ENCODE results near the gene LACRT.

The LACRT gene

GRCh38 chr12:54616933-54617680, 17.6 kb downstream of the LACRT start:
- H3K4me1 ChIP-seq (ENCODE audit: insufficient read depth, low read length): no peaks in the 10 kb centered on the region
- DNase-seq (no peak), ATAC-seq (ENCODE audit: insufficient read depth, low read depth) (no peak)
- no peak overlapping the region for H3K27ac ChIP-seq (ENCODE audit: low read length)
- TF ChIP-seq, protein P1, sequence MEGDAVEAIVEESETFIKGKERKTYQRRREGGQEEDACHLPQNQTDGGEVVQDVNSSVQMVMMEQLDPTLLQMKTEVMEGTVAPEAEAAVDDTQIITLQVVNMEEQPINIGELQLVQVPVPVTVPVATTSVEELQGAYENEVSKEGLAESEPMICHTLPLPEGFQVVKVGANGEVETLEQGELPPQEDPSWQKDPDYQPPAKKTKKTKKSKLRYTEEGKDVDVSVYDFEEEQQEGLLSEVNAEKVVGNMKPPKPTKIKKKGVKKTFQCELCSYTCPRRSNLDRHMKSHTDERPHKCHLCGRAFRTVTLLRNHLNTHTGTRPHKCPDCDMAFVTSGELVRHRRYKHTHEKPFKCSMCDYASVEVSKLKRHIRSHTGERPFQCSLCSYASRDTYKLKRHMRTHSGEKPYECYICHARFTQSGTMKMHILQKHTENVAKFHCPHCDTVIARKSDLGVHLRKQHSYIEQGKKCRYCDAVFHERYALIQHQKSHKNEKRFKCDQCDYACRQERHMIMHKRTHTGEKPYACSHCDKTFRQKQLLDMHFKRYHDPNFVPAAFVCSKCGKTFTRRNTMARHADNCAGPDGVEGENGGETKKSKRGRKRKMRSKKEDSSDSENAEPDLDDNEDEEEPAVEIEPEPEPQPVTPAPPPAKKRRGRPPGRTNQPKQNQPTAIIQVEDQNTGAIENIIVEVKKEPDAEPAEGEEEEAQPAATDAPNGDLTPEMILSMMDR (IDR thresholded peaks at IDR 0.05; ENCODE audit: borderline replicate concordance, extremely low read depth, low read length, poor library complexity, severe bottlenecking): no peak
- TF ChIP-seq EZH2 (IDR thresholded peaks at IDR 0.05; ENCODE audit: borderline replicate concordance, low read depth, low read length, severe bottlenecking): no peak
- no peak overlapping the region for H3K9ac ChIP-seq (ENCODE audit: low read depth, low read length)
- H2AFZ ChIP-seq (ENCODE audit: low read depth, low read length): no peak overlapping the region
- no peak overlapping the region for H3K4me2 ChIP-seq (ENCODE audit: insufficient read depth, low read length)
- no peak overlapping the region for H3K4me3 ChIP-seq (ENCODE audit: low read depth in 1 of 2, low read length in 2 of 2)
- no peaks in the 10 kb centered on the region for H4K20me1 ChIP-seq (ENCODE audit: insufficient read depth, low read length)
- no peaks in the 10 kb centered on the region for H3K36me3 ChIP-seq (ENCODE audit: insufficient read depth, low read length)
- no peaks in the 10 kb centered on the region for H3K79me2 ChIP-seq (ENCODE audit: insufficient read depth, low read length)
- H3K27me3 ChIP-seq (ENCODE audit: insufficient read depth, low read length, poor library complexity): peaks cover 24% of the 10 kb centered on the region
- H3K9me3 ChIP-seq (ENCODE audit: insufficient read depth, low read length, severe bottlenecking): no peaks in the 10 kb centered on the region

DNA sequence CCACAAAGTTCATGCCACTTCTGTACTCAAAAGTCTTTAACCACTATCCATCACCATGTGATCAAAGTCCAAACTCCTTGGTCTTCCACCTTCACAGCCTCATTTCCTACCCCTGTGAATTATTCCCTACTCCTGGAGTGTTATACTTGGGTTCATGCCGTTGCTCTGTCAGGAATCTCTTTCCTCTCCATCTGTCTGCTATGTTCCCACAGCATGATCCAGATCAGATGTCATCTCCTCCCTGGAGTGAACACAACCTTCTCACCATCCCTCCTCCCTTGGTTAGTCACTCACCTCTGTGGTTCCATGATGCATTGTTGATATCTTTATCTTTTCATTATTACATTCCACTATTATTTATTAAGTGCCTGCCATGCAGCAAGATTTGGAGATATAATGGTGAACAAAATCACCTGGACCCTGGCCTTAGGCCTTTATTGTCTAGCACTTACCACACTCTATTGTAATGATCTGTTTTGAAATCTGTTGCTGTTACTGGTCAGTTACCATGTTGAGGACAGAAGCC, 22.4 kb downstream of the LACRT start:
- no peak for TF ChIP-seq EZH2 (IDR thresholded peaks at IDR 0.05; ENCODE audit: borderline replicate concordance, low read depth, low read length, severe bottlenecking)
- TF ChIP-seq, protein P1 (IDR thresholded peaks at IDR 0.05; ENCODE audit: borderline replicate concordance, extremely low read depth, low read length, poor library complexity, severe bottlenecking): no peak
- H3K27me3 ChIP-seq (ENCODE audit: insufficient read depth, low read length, poor library complexity): peaks cover 32% of the 10 kb centered on the region

GRCh38 chr12:54611715-54612149, 23.0 kb downstream of the LACRT start:
- H3K4me1 ChIP-seq (ENCODE audit: insufficient read depth, low read length): no peaks in the 10 kb centered on the region
- H3K36me3 ChIP-seq (ENCODE audit: insufficient read depth, low read length): no peaks in the 10 kb centered on the region
- H3K79me2 ChIP-seq (ENCODE audit: insufficient read depth, low read length): no peaks in the 10 kb centered on the region
- DNase-seq (no peak), ATAC-seq (ENCODE audit: insufficient read depth, low read depth) (no peak)
- no peak overlapping the region for H2AFZ ChIP-seq (ENCODE audit: low read depth, low read length)
- H3K27me3 ChIP-seq (ENCODE audit: insufficient read depth, low read length, poor library complexity): peaks cover 27% of the 10 kb centered on the region
- no peak overlapping the region for H3K9ac ChIP-seq (ENCODE audit: low read depth, low read length)
- H4K20me1 ChIP-seq (ENCODE audit: insufficient read depth, low read length): no peaks in the 10 kb centered on the region
- H3K4me2 ChIP-seq (ENCODE audit: insufficient read depth, low read length): no peak overlapping the region
- no peak overlapping the region for H3K27ac ChIP-seq (ENCODE audit: low read length)
- no peak for TF ChIP-seq EZH2 (IDR thresholded peaks at IDR 0.05; ENCODE audit: borderline replicate concordance, low read depth, low read length, severe bottlenecking)
- TF ChIP-seq, protein P1 (IDR thresholded peaks at IDR 0.05; ENCODE audit: borderline replicate concordance, extremely low read depth, low read length, poor library complexity, severe bottlenecking): no peak
- no peaks in the 10 kb centered on the region for H3K9me3 ChIP-seq (ENCODE audit: insufficient read depth, low read length, severe bottlenecking)
- H3K4me3 ChIP-seq (ENCODE audit: low read depth in 1 of 2, low read length in 2 of 2): no peak overlapping the region

More for the DNA sequence above, 22.4 kb downstream of the LACRT start:
- Histone ChIP-seq H3K9ac (ENCODE audit: low read depth, low read length) (no peak overlapping the region), H3K27ac (ENCODE audit: low read length) (no peak overlapping the region), H3K4me3 (ENCODE audit: low read depth in 1 of 2, low read length in 2 of 2) (no peak overlapping the region), H3K4me1 (ENCODE audit: insufficient read depth, low read length) (no peaks in the 10 kb centered on the region), H3K79me2 (ENCODE audit: insufficient read depth, low read length) (no peaks in the 10 kb centered on the region), H3K36me3 (ENCODE audit: insufficient read depth, low read length) (no peaks in the 10 kb centered on the region), H3K4me2 (ENCODE audit: insufficient read depth, low read length) (no peak overlapping the region), H4K20me1 (ENCODE audit: insufficient read depth, low read length) (no peaks in the 10 kb centered on the region), H3K9me3 (ENCODE audit: insufficient read depth, low read length, severe bottlenecking) (no peaks in the 10 kb centered on the region), H2AFZ (ENCODE audit: low read depth, low read length) (no peak overlapping the region)
- DNase-seq (no peak), ATAC-seq (ENCODE audit: insufficient read depth, low read depth) (no peak)

All from DND-41 (cell line).